ENCODE results near the gene RNF151. TPM values are rescaled to one million over a fixed set of nuclear protein-coding genes. Genes with fewer than 3 reads are reported as not detected.
A peak's percentile ranks its signal among the peaks of the same experiment; 100 is the strongest.
"Not testable (repeated sequence)": the region's sequence is repeated elsewhere in the genome, so short reads cannot be mapped to it uniquely, and the experiment has no call there.

RNF151 gene
- total RNA-seq, 2 experiments from 2014 or later = not detected

- H3K4me1 Mint-ChIP-seq = peaks cover 36% of the 10 kb centered on the region
- DNase-seq; H3K4me3 Mint-ChIP-seq; H3K9me3 Mint-ChIP-seq (ENCODE audit: low read depth); ATAC-seq; H3K27me3 Mint-ChIP-seq; H3K27ac Mint-ChIP-seq: not testable (repeated sequence)
- peaks cover 22% of the 10 kb centered on the region for H3K36me3 Mint-ChIP-seq
- CTCF ChIA-PET = interaction anchor here (0.9 to 1.6 kb wide), 2 partner anchors 15 to 24 kb away, joined by 3 to 4 read pairs; partner anchors contain the start of genes MSRB1 and NOXO1
Observed at GRCh38 chr16:1958143-1958491, 8.5 kb upstream of the RNF151 start.

- Mint-ChIP-seq H3K27ac (peak overlapping the region; percentile 94), H3K4me1 (peaks cover 43% of the 10 kb centered on the region), H3K4me3 (peak overlapping the region; percentile 88), H3K36me3 (peaks cover 29% of the 10 kb centered on the region), H3K9me3 (ENCODE audit: low read depth) (no peaks in the 10 kb centered on the region), H3K27me3 (peaks cover 2% of the 10 kb centered on the region)
- CTCF ChIA-PET = interaction anchor here (2.9 kb wide), 1 partner anchor 45 kb away, joined by 10 read pairs; no protein-coding TSS in a partner anchor
- DNase-seq = no peak
- ATAC-seq = peak; percentile 0
Observed at GRCh38 chr16:1958715-1959268, 7.9 kb upstream of the RNF151 start.

- DNase-seq = peak; percentile 92
- Mint-ChIP-seq H3K27ac (peak within 1 kb of the TSS; percentile 94), H3K9me3 (ENCODE audit: low read depth) (no peaks in the 10 kb centered on the region), H3K27me3 (peaks cover 2% of the 10 kb centered on the region), H3K36me3 (peaks cover 34% of the 10 kb centered on the region), H3K4me1 (peaks cover 45% of the 10 kb centered on the region), H3K4me3 (peak within 1 kb of the TSS; percentile 88)
- CTCF ChIA-PET = interaction anchor here (1.1 to 2.9 kb wide), 3 partner anchors 15 to 44 kb away, joined by 5 to 10 read pairs (median 5); partner anchors contain the start of gene GFER
- ATAC-seq = peak; percentile 81
Observed at GRCh38 chr16:1959269-1960039, 7.2 kb upstream of the RNF151 start, which contains the start of gene NDUFB10. Gene NDUFB10 (plus strand): TSS chr16:1959538. CDS start chr16:1959625, 87 bp downstream.

- Mint-ChIP-seq H3K4me3 (peak overlapping the region; percentile 88), H3K36me3 (peaks cover 36% of the 10 kb centered on the region), H3K9me3 (ENCODE audit: low read depth) (no peaks in the 10 kb centered on the region), H3K4me1 (peaks cover 50% of the 10 kb centered on the region), H3K27me3 (peaks cover 2% of the 10 kb centered on the region), H3K27ac (peak overlapping the region; percentile 94)
- DNase-seq = peak; percentile 74
- CTCF ChIA-PET = interaction anchor here (0.9 to 2.9 kb wide), 5 partner anchors 11 to 43 kb away, joined by 3 to 10 read pairs (median 5); partner anchors contain the start of genes GFER and TBL3
- ATAC-seq = peak; percentile 1
Observed at GRCh38 chr16:1960665-1961630, 5.7 kb upstream of the RNF151 start.

- Mint-ChIP-seq H3K27ac (peak overlapping the region; percentile 95), H3K36me3 (peaks cover 36% of the 10 kb centered on the region), H3K4me1 (peaks cover 50% of the 10 kb centered on the region), H3K9me3 (ENCODE audit: low read depth) (no peaks in the 10 kb centered on the region), H3K4me3 (peak overlapping the region; percentile 88), H3K27me3 (peaks cover 2% of the 10 kb centered on the region)
- DNase-seq (peak; percentile 67), ATAC-seq (no peak)
- CTCF ChIA-PET = interaction anchor here (1.3 to 2.9 kb wide), 2 partner anchors 32 to 42 kb away, joined by 5 to 10 read pairs; no protein-coding TSS in a partner anchor
Observed at GRCh38 chr16:1961651-1962067, 5.0 kb upstream of the RNF151 start.

GRCh38 chr16:1962161-1963153 lies 4.2 kb upstream of the RNF151 start:
- Mint-ChIP-seq H3K4me3 (peak overlapping the region; percentile 88), H3K36me3 (peaks cover 36% of the 10 kb centered on the region), H3K27ac (peak overlapping the region; percentile 95), H3K4me1 (peaks cover 50% of the 10 kb centered on the region)
- CTCF ChIA-PET; H3K9me3 Mint-ChIP-seq (ENCODE audit: low read depth); DNase-seq; ATAC-seq; H3K27me3 Mint-ChIP-seq: not testable (repeated sequence)

- peak; percentile 5 for ATAC-seq
- CTCF ChIA-PET = interaction anchor here (0.5 to 1.9 kb wide), 7 partner anchors 20 to 191 kb away, joined by 3 to 7 read pairs (median 4); partner anchors contain the start of gene GFER
- DNase-seq = peak; percentile 65
- H3K4me3 Mint-ChIP-seq = peak overlapping the region; percentile 88
- H3K36me3 Mint-ChIP-seq = peaks cover 36% of the 10 kb centered on the region
- peak overlapping the region; percentile 95 for H3K27ac Mint-ChIP-seq
- no peaks in the 10 kb centered on the region for H3K27me3 Mint-ChIP-seq
- H3K4me1 Mint-ChIP-seq = peaks cover 46% of the 10 kb centered on the region
- no peaks in the 10 kb centered on the region for H3K9me3 Mint-ChIP-seq (ENCODE audit: low read depth)
Observed at GRCh38 chr16:1963806-1964505, 2.7 kb upstream of the RNF151 start.

- Mint-ChIP-seq H3K4me1 (peaks cover 43% of the 10 kb centered on the region), H3K9me3 (ENCODE audit: low read depth) (no peaks in the 10 kb centered on the region), H3K27ac (peak within 1 kb of the TSS; percentile 97), H3K36me3 (peaks cover 36% of the 10 kb centered on the region), H3K4me3 (peak within 1 kb of the TSS; percentile 88), H3K27me3 (no peaks in the 10 kb centered on the region)
- ATAC-seq (peak; percentile 85), DNase-seq (peak; percentile 100)
- CTCF ChIA-PET = interaction anchor here (0.5 to 1.9 kb wide), 11 partner anchors 19 to 190 kb away, joined by 3 to 7 read pairs (median 4); partner anchors contain the start of genes GFER, NUBP2, SPSB3 and ZNF598
Observed at GRCh38 chr16:1964506-1965395, 1.9 kb upstream of the RNF151 start, which contains the start of gene RPS2. Gene RPS2 (minus strand): TSS chr16:1964826. CDS start chr16:1964625, 201 bp downstream.

- no peaks in the 10 kb centered on the region for H3K27me3 Mint-ChIP-seq
- H3K4me3 Mint-ChIP-seq = peak overlapping the region; percentile 88
- CTCF ChIA-PET = interaction anchor here (0.7 to 1.9 kb wide), 9 partner anchors 19 to 183 kb away, joined by 3 to 7 read pairs (median 4); partner anchors contain the start of genes GFER, NUBP2, SPSB3 and ZNF598
- no peaks in the 10 kb centered on the region for H3K9me3 Mint-ChIP-seq (ENCODE audit: low read depth)
- H3K36me3 Mint-ChIP-seq = peaks cover 34% of the 10 kb centered on the region
- no peak for DNase-seq
- no peak for ATAC-seq
- H3K4me1 Mint-ChIP-seq = peaks cover 43% of the 10 kb centered on the region
- peak overlapping the region; percentile 97 for H3K27ac Mint-ChIP-seq
Observed at GRCh38 chr16:1965396-1966001, 1.2 kb upstream of the RNF151 start.
